Adipocyte (in vitro differentiated cells): ENCODE data around the gene TNN.
A peak's percentile ranks its signal among the peaks of the same experiment; 100 is the strongest.

Source experiments
- DNase-seq: peaks from one replicate; pipeline ENCODE4 v3.0.0-alpha.2; 2015; ENCODE audit warnings: low read depth
- H3K27me3 ChIP-seq: replicated peaks from 2 replicates; pipeline ENCODE4 v1.7.0; 2013; ENCODE audit warnings: mild to moderate bottlenecking, low read length, moderate library complexity; ENCODE audit not compliant: control insufficient read depth, insufficient read depth
- H3K36me3 ChIP-seq: 2 replicates; pipeline ENCODE4 v1.7.0; 2013; ENCODE audit warnings: low read length, mild to moderate bottlenecking, moderate library complexity; ENCODE audit not compliant: control insufficient read depth, insufficient read depth, severe bottlenecking
- H3K4me1 ChIP-seq: 2 replicates; pipeline ENCODE4 v1.7.0; 2013; ENCODE audit warnings: mild to moderate bottlenecking, low read length, moderate library complexity; ENCODE audit not compliant: control insufficient read depth, insufficient read depth
- H3K4me3 ChIP-seq: 2 replicates; pipeline ENCODE4 v1.7.0; 2013; ENCODE audit warnings: mild to moderate bottlenecking, low read length, moderate library complexity
- H3K9ac ChIP-seq: 2 replicates; pipeline ENCODE4 v1.7.0; 2013; ENCODE audit warnings: mild to moderate bottlenecking, low read length, moderate library complexity
- H3K9me3 ChIP-seq: 2 replicates; pipeline ENCODE4 v1.7.0; 2013; ENCODE audit warnings: mild to moderate bottlenecking, low read length, moderate library complexity; ENCODE audit not compliant: control insufficient read depth

TNN gene

GRCh38 chr1:175072099-175072951 is 4.7 kb downstream of the TNN start:
- Histone ChIP-seq H3K36me3 (no peaks in the 10 kb centered on the region), H3K9ac (no peak overlapping the region), H3K4me1 (peaks cover 12% of the 10 kb centered on the region), H3K27me3 (peaks cover 43% of the 10 kb centered on the region), H3K4me3 (no peak overlapping the region), H3K9me3 (no peaks in the 10 kb centered on the region)
- DNase-seq: peak; percentile 86

- H3K9me3 ChIP-seq: no peaks in the 10 kb centered on the region
- no peak overlapping the region for H3K9ac ChIP-seq
- DNase-seq: peak; percentile 83
- H3K36me3 ChIP-seq: no peaks in the 10 kb centered on the region
- H3K27me3 ChIP-seq: peaks cover 43% of the 10 kb centered on the region
- peaks cover 12% of the 10 kb centered on the region for H3K4me1 ChIP-seq
- H3K4me3 ChIP-seq: no peak overlapping the region
Measured at GRCh38 chr1:175073061-175073460, 5.4 kb downstream of the TNN start.

GRCh38 chr1:175073633-175074032 is 6.0 kb downstream of the TNN start:
- no peak for DNase-seq
- Histone ChIP-seq H3K27me3 (peaks cover 45% of the 10 kb centered on the region), H3K4me3 (no peak overlapping the region), H3K36me3 (no peaks in the 10 kb centered on the region), H3K4me1 (peaks cover 12% of the 10 kb centered on the region), H3K9ac (no peak overlapping the region), H3K9me3 (no peaks in the 10 kb centered on the region)

- Histone ChIP-seq H3K27me3 (peaks cover 42% of the 10 kb centered on the region), H3K4me3 (no peak overlapping the region), H3K9ac (no peak overlapping the region), H3K9me3 (no peaks in the 10 kb centered on the region), H3K36me3 (no peaks in the 10 kb centered on the region), H3K4me1 (peaks cover 12% of the 10 kb centered on the region)
- peak; percentile 47 for DNase-seq
Measured at GRCh38 chr1:175075572-175076568, 8.2 kb downstream of the TNN start.

- H3K9ac ChIP-seq: no peak overlapping the region
- H3K36me3 ChIP-seq: no peaks in the 10 kb centered on the region
- H3K4me3 ChIP-seq: no peak overlapping the region
- DNase-seq: no peak
- H3K27me3 ChIP-seq: peaks cover 45% of the 10 kb centered on the region
- H3K9me3 ChIP-seq: no peaks in the 10 kb centered on the region
- H3K4me1 ChIP-seq: peaks cover 2% of the 10 kb centered on the region
Measured at GRCh38 chr1:175077356-175078030, 9.9 kb downstream of the TNN start.

GRCh38 chr1:175078629-175079028 is 11.0 kb downstream of the TNN start:
- Histone ChIP-seq H3K4me3 (no peak overlapping the region), H3K27me3 (peaks cover 55% of the 10 kb centered on the region), H3K36me3 (no peaks in the 10 kb centered on the region), H3K9me3 (no peaks in the 10 kb centered on the region), H3K4me1 (no peaks in the 10 kb centered on the region), H3K9ac (no peak overlapping the region)
- no peak for DNase-seq

- H3K27me3 ChIP-seq: peaks cover 60% of the 10 kb centered on the region
- no peaks in the 10 kb centered on the region for H3K4me1 ChIP-seq
- no peaks in the 10 kb centered on the region for H3K9me3 ChIP-seq
- no peak overlapping the region for H3K9ac ChIP-seq
- H3K36me3 ChIP-seq: no peaks in the 10 kb centered on the region
- DNase-seq: no peak
- no peak overlapping the region for H3K4me3 ChIP-seq
Measured at GRCh38 chr1:175079338-175079737, 11.7 kb downstream of the TNN start.

- no peak for DNase-seq
- H3K4me1 ChIP-seq: no peaks in the 10 kb centered on the region
- H3K27me3 ChIP-seq: peaks cover 55% of the 10 kb centered on the region
- H3K36me3 ChIP-seq: no peaks in the 10 kb centered on the region
- no peaks in the 10 kb centered on the region for H3K9me3 ChIP-seq
- H3K4me3 ChIP-seq: no peak overlapping the region
- no peak overlapping the region for H3K9ac ChIP-seq
Measured at GRCh38 chr1:175080030-175080429, 12.4 kb downstream of the TNN start.

- H3K4me1 ChIP-seq: no peaks in the 10 kb centered on the region
- DNase-seq: no peak
- no peaks in the 10 kb centered on the region for H3K9me3 ChIP-seq
- H3K27me3 ChIP-seq: peaks cover 47% of the 10 kb centered on the region
- H3K9ac ChIP-seq: no peak overlapping the region
- H3K4me3 ChIP-seq: no peak overlapping the region
- no peaks in the 10 kb centered on the region for H3K36me3 ChIP-seq
Measured at GRCh38 chr1:175081983-175082382, 14.3 kb downstream of the TNN start.

- Histone ChIP-seq H3K9ac (no peak overlapping the region), H3K4me3 (no peak overlapping the region), H3K27me3 (peaks cover 6% of the 10 kb centered on the region), H3K9me3 (no peaks in the 10 kb centered on the region), H3K36me3 (no peaks in the 10 kb centered on the region), H3K4me1 (peaks cover 4% of the 10 kb centered on the region)
- no peak for DNase-seq
Measured at GRCh38 chr1:175088525-175088951, 20.9 kb downstream of the TNN start.
